Liver (tissue), 9 donors: ENCODE results near the gene PDZD2. TPM values are rescaled to one million over a fixed set of nuclear protein-coding genes. Genes with fewer than 3 reads are reported as not detected.

Experiments used
- DNase-seq: peaks from one replicate; pipeline ENCODE4 v3.0.0-alpha.2; 2017; ENCODE audit warnings: low spot score
- H3K27ac ChIP-seq, 2 donors: one replicate each; pipeline ENCODE4 v1.7.0; 2013; ENCODE audit warnings: inconsistent platforms in 2 of 2, low read length in 2 of 2, control low read depth in 1 of 2, low read depth in 1 of 2, mild to moderate bottlenecking in 1 of 2
- H3K27me3 ChIP-seq, 4 donors: one replicate each; pipeline versions ENCODE4 v1.6.1 to v1.7.0; 2013; ENCODE audit warnings: low read length in 3 of 4, inconsistent platforms in 1 of 4, mild to moderate bottlenecking in 1 of 4, moderate library complexity in 1 of 4; ENCODE audit not compliant: control insufficient read depth in 4 of 4, insufficient read depth in 4 of 4
- H3K36me3 ChIP-seq, 4 donors: one replicate each; pipeline versions ENCODE4 v1.6.1 to v1.7.0; 2013; ENCODE audit warnings: low read length in 3 of 4, mild to moderate bottlenecking in 3 of 4, low read depth in 1 of 4, moderate library complexity in 1 of 4; ENCODE audit not compliant: control insufficient read depth in 4 of 4, insufficient read depth in 3 of 4
- H3K4me1 ChIP-seq, 4 donors: one replicate each; pipeline versions ENCODE4 v1.6.1 to v1.7.0; 2013; ENCODE audit warnings: low read length in 3 of 4, mild to moderate bottlenecking in 3 of 4, moderate library complexity in 1 of 4; ENCODE audit not compliant: control insufficient read depth in 4 of 4, insufficient read depth in 4 of 4
- H3K4me3 ChIP-seq, 3 donors: one replicate each; pipeline versions ENCODE4 v1.6.1 to v1.7.0; 2013; ENCODE audit warnings: low read length in 3 of 3, control low read depth in 1 of 3, low read depth in 1 of 3, mild to moderate bottlenecking in 1 of 3
- H3K9ac ChIP-seq, 2 donors: one replicate each; pipeline ENCODE4 v1.7.0; 2013; ENCODE audit warnings: low read length in 2 of 2, mild to moderate bottlenecking in 2 of 2, moderate library complexity in 2 of 2, control low read depth in 1 of 2, low read depth in 1 of 2
- H3K9me3 ChIP-seq, 4 donors: one replicate each; pipeline versions ENCODE4 v1.6.1 to v1.7.0; 2013; ENCODE audit warnings: low read length in 3 of 4; ENCODE audit not compliant: control insufficient read depth in 4 of 4
- EGR1 ChIP-seq, 2 donors: IDR thresholded peaks; 2 replicates each; pipeline ENCODE4 v1.6.1; 2016 to 2018; ENCODE audit warnings: antibody characterized with exemption in 2 of 2, low read depth in 2 of 2
- HNF4A ChIP-seq, 2 donors: conservative IDR thresholded peaks; 2 replicates each; pipeline ENCODE4 v1.6.1; 2016; ENCODE audit warnings: antibody characterized with exemption in 2 of 2, mild to moderate bottlenecking in 2 of 2
- JUND ChIP-seq, 2 donors: IDR thresholded peaks; 2 replicates each; pipeline ENCODE4 v1.6.1; 2016; ENCODE audit warnings: antibody characterized with exemption in 2 of 2
- MAX ChIP-seq: IDR thresholded peaks from 2 replicates; pipeline ENCODE4 v1.6.1; 2016; ENCODE audit warnings: antibody characterized with exemption
- NR2F2 ChIP-seq: IDR thresholded peaks from 2 replicates; pipeline ENCODE4 v1.6.1; 2016; ENCODE audit warnings: antibody characterized with exemption
- RAD21 ChIP-seq, 2 donors: IDR thresholded peaks; 2 replicates each; pipeline ENCODE4 v1.6.1; 2016; ENCODE audit warnings: antibody characterized with exemption in 2 of 2, mild to moderate bottlenecking in 2 of 2
- REST ChIP-seq: IDR thresholded peaks from 2 replicates; pipeline ENCODE4 v1.6.1; 2016; ENCODE audit warnings: antibody characterized with exemption, mild to moderate bottlenecking
- YY1 ChIP-seq: IDR thresholded peaks from 2 replicates; pipeline ENCODE4 v1.6.1; 2016; ENCODE audit warnings: antibody characterized with exemption, mild to moderate bottlenecking
- WGBS: extraction: QIAGEN DNeasy Blood & Tissue Kit; methylation state at CpG from one replicate; pipeline ENCODE4 v1.1.7; 2013; 5-methylcytosine and 5-hydroxymethylcytosine counted together
- polyA plus RNA-seq, 2 donors: library from polyadenylated mRNA; stranded (reverse) in 1 of 2; unstranded in 1 of 2; fragments of 200-250 nt in 1 of 2; fragments of >200 nt in 1 of 2; fragmentation: Nextera tagmentation in 1 of 2; extraction: Ambion mirVana in 1 of 2; gene quantifications; one replicate each; pipeline versions ENCODE4 v1.2.1 to v1.2.3, GENCODE V29; 2013 to 2015
- total RNA-seq, 2 donors: library from RNA; depleted of rRNA; stranded (reverse); fragments of >200 nt; gene quantifications; one replicate each; pipeline ENCODE4 v1.2.3, GENCODE V29; 2014
- TF ChIP-seq, protein P1 (sequence below): fragments of 150-350 bp; IDR thresholded peaks from 2 replicates; pipeline ENCODE4 v1.5.1; 2017; ENCODE audit warnings: improper control_type of control experiment, low read depth, low read length; ENCODE audit not compliant: missing input control
- donor health status: healthy.
- donor health status: healthy.
- donor health status: healthy.
- donor health status: healthy.
- donor health status: healthy.

The PDZD2 gene
- total and polyA plus RNA-seq, 4 donors = 0.27 to 1.1 (median 0.54) TPM

- H3K9me3 ChIP-seq = no peaks in the 10 kb centered on the region
- WGBS = 96% methylated on average over 17 of the region's 17 CpGs
- H3K4me1 ChIP-seq = peaks cover 0 to 3% (median 0%) of the 10 kb centered on the region in 4 donors
Observed at GRCh38 chr5:32090755-32091128, 451.8 kb downstream of the PDZD2 start.

GRCh38 chr5:32092938-32093812 lies 454.2 kb downstream of the PDZD2 start:
- no peaks in the 10 kb centered on the region for H3K36me3 ChIP-seq
- peaks cover 0 to 3% (median 0%) of the 10 kb centered on the region in 4 donors for H3K4me1 ChIP-seq
- no peak overlapping the region for H3K4me3 ChIP-seq
- H3K27me3 ChIP-seq = no peaks in the 10 kb centered on the region
- WGBS = 56% methylated on average over 20 of the region's 20 CpGs
- no peak overlapping the region for H3K27ac ChIP-seq
- H3K9me3 ChIP-seq = no peaks in the 10 kb centered on the region
- peak; percentile 56 for DNase-seq
- no peak overlapping the region for H3K9ac ChIP-seq
- no peak for TF ChIP-seq MAX
- TF ChIP-seq, protein P1, sequence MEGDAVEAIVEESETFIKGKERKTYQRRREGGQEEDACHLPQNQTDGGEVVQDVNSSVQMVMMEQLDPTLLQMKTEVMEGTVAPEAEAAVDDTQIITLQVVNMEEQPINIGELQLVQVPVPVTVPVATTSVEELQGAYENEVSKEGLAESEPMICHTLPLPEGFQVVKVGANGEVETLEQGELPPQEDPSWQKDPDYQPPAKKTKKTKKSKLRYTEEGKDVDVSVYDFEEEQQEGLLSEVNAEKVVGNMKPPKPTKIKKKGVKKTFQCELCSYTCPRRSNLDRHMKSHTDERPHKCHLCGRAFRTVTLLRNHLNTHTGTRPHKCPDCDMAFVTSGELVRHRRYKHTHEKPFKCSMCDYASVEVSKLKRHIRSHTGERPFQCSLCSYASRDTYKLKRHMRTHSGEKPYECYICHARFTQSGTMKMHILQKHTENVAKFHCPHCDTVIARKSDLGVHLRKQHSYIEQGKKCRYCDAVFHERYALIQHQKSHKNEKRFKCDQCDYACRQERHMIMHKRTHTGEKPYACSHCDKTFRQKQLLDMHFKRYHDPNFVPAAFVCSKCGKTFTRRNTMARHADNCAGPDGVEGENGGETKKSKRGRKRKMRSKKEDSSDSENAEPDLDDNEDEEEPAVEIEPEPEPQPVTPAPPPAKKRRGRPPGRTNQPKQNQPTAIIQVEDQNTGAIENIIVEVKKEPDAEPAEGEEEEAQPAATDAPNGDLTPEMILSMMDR = peak; percentile 61
- TF ChIP-seq YY1 = peak; percentile 14
- TF ChIP-seq RAD21 (IDR thresholded peaks at IDR 0.05) = peak; percentile 85 to 89

More at GRCh38 chr5:32090755-32091128, 451.8 kb downstream of the PDZD2 start:
- no peaks in the 10 kb centered on the region for H3K36me3 ChIP-seq
- TF ChIP-seq, protein P1 = no peak
- no peak for TF ChIP-seq YY1
- no peak for TF ChIP-seq NR2F2
- no peak for TF ChIP-seq EGR1 (IDR thresholded peaks at IDR 0.05; ENCODE audit: low read depth in 2 of 2)
- TF ChIP-seq REST = no peak
- TF ChIP-seq HNF4A (conservative IDR thresholded peaks at IDR 0.05) = no peak
- TF ChIP-seq JUND (IDR thresholded peaks at IDR 0.05) = no peak
- H3K27me3 ChIP-seq = no peaks in the 10 kb centered on the region
- H3K27ac ChIP-seq = no peak overlapping the region
- DNase-seq = no peak
- no peak overlapping the region for H3K4me3 ChIP-seq
- no peak overlapping the region for H3K9ac ChIP-seq
